Endothelial cell (in vitro differentiated cells): ENCODE data around the gene KLK14. TPM values are rescaled to one million over a fixed set of nuclear protein-coding genes. Genes with fewer than 3 reads are reported as not detected.

ENCODE experiments used
- DNase-seq: peaks from one replicate; pipeline ENCODE4 v3.0.0; 2021; ENCODE audit warnings: low spot score
- H3K27ac Mint-ChIP-seq: one replicate; pipeline ENCODE4 v1.8.0; 2021; ENCODE audit warnings: mixed read lengths, inconsistent platforms; ENCODE audit not compliant: unreplicated experiment
- H3K27me3 Mint-ChIP-seq: one replicate; pipeline ENCODE4 v1.8.0; 2021; ENCODE audit warnings: mild to moderate bottlenecking, moderate library complexity, mixed read lengths, inconsistent platforms; ENCODE audit not compliant: unreplicated experiment
- H3K36me3 Mint-ChIP-seq: one replicate; pipeline ENCODE4 v1.8.0; 2021; ENCODE audit warnings: mild to moderate bottlenecking, low read depth, mixed read lengths, inconsistent platforms; ENCODE audit not compliant: unreplicated experiment
- H3K4me1 Mint-ChIP-seq: one replicate; pipeline ENCODE4 v1.8.0; 2021; ENCODE audit warnings: mild to moderate bottlenecking, mixed read lengths, inconsistent platforms; ENCODE audit not compliant: unreplicated experiment
- H3K4me3 Mint-ChIP-seq: one replicate; pipeline ENCODE4 v1.8.0; 2021; ENCODE audit warnings: mild to moderate bottlenecking, mixed read lengths, inconsistent platforms; ENCODE audit not compliant: unreplicated experiment
- H3K9me3 Mint-ChIP-seq: one replicate; pipeline ENCODE4 v1.8.0; 2021; ENCODE audit warnings: mixed read lengths, inconsistent platforms; ENCODE audit not compliant: unreplicated experiment
- total RNA-seq: library from RNA; stranded (reverse); fragmentation: NEBNext Ultra II Directional; extraction: Animal tissue kit (Norgen Biotek cat#: 25700); gene quantifications from one replicate; pipeline ENCODE4 v1.2.1, GENCODE V29; 2021; ENCODE audit not compliant: unreplicated experiment
- TF ChIP-seq, protein P1 (sequence below): fragments of 200-600 bp; sonication (generic); IDR thresholded peaks from one replicate; pipeline ENCODE4 v1.5.0; 2021; ENCODE audit warnings: antibody characterized with exemption; ENCODE audit not compliant: unreplicated experiment

The KLK14 gene
- total RNA-seq, 1 donor from 2014 or later = not detected

DNA sequence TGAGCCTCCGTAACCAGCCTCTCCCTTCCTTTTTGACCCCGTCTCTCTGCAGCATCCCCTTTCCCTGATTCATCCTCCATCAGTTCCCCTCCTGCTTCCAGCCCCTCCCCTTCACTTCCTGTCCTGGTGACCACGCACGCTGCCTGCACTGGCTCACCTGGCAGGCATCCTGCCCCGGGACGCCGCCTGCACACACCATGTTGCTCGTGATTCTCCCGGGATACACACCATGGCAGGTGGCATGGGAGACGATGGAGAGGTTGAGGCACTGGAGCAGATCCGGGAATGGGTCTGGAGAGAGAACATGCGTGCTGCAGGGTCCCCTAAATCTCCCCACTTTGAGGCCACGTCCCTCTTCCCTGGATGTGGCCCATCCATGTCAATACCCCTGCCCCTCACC is 52.1 kb downstream of the KLK14 start:
- no peak overlapping the region for H3K4me3 Mint-ChIP-seq
- DNase-seq = no peak
- no peaks in the 10 kb centered on the region for H3K9me3 Mint-ChIP-seq
- H3K27ac Mint-ChIP-seq = no peak overlapping the region
- TF ChIP-seq, protein P1, sequence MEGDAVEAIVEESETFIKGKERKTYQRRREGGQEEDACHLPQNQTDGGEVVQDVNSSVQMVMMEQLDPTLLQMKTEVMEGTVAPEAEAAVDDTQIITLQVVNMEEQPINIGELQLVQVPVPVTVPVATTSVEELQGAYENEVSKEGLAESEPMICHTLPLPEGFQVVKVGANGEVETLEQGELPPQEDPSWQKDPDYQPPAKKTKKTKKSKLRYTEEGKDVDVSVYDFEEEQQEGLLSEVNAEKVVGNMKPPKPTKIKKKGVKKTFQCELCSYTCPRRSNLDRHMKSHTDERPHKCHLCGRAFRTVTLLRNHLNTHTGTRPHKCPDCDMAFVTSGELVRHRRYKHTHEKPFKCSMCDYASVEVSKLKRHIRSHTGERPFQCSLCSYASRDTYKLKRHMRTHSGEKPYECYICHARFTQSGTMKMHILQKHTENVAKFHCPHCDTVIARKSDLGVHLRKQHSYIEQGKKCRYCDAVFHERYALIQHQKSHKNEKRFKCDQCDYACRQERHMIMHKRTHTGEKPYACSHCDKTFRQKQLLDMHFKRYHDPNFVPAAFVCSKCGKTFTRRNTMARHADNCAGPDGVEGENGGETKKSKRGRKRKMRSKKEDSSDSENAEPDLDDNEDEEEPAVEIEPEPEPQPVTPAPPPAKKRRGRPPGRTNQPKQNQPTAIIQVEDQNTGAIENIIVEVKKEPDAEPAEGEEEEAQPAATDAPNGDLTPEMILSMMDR = no peak
- peaks cover 2% of the 10 kb centered on the region for H3K4me1 Mint-ChIP-seq
- H3K27me3 Mint-ChIP-seq = peaks cover 8% of the 10 kb centered on the region
- no peaks in the 10 kb centered on the region for H3K36me3 Mint-ChIP-seq

DNA sequence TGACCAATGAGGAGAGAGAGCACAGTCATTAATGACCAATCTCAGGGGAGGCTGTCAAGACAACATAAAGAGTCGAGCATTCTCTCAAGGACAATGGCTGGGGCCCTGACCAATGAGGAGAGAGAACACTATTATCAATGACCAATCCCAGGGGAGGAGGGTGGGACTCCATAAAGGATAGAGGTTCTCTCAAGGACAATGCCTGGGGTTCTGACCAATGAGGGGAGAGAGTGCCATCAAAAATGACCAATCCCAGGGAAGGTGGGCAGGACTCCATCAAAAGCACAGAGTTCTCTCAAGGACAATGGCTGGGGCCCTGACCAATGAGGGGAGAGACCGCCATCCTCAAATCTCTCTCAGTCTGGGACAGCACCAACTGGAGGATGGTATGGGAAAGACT is 53.0 kb downstream of the KLK14 start:
- DNase-seq = no peak
- peaks cover 8% of the 10 kb centered on the region for H3K27me3 Mint-ChIP-seq
- H3K4me1 Mint-ChIP-seq = peaks cover 2% of the 10 kb centered on the region
- no peak overlapping the region for H3K27ac Mint-ChIP-seq
- TF ChIP-seq, protein P1 = no peak
- H3K9me3 Mint-ChIP-seq = no peaks in the 10 kb centered on the region
- no peak overlapping the region for H3K4me3 Mint-ChIP-seq
- H3K36me3 Mint-ChIP-seq = no peaks in the 10 kb centered on the region

Other genes starting within 250 kb of the KLK14 start
- gene KLK15, start 249.3 kb downstream of the KLK14 start, total RNA-seq = not detected
- not detected for gene KLK3, start 228.0 kb downstream of the KLK14 start, total RNA-seq
- not detected for gene KLK2, start 209.4 kb downstream of the KLK14 start, total RNA-seq
- gene KLK4, start 171.5 kb downstream of the KLK14 start, total RNA-seq = not detected
- not detected for gene KLK5, start 129.8 kb downstream of the KLK14 start, total RNA-seq
- 0.67 TPM for gene KLK6, start 113.3 kb downstream of the KLK14 start, total RNA-seq
- not detected for gene KLK7, start 99.0 kb downstream of the KLK14 start, total RNA-seq
- gene KLK8, start 81.3 kb downstream of the KLK14 start, total RNA-seq = not detected
- gene KLK10, start 63.2 kb downstream of the KLK14 start, total RNA-seq = 11.1 TPM
- gene KLK11, start 56.3 kb downstream of the KLK14 start, total RNA-seq = not detected
- gene KLK12, start 47.9 kb downstream of the KLK14 start, total RNA-seq = not detected
- gene KLK13, start 17.8 kb downstream of the KLK14 start, total RNA-seq = 0.67 TPM
- 5.4 TPM for gene CTU1, start 25.5 kb upstream of the KLK14 start, total RNA-seq
- 0.82 TPM for gene SIGLEC9, start 42.0 kb upstream of the KLK14 start, total RNA-seq
- not detected for gene SIGLEC7, start 59.4 kb upstream of the KLK14 start, total RNA-seq
- 21.7 TPM for gene CD33, start 142.2 kb upstream of the KLK14 start, total RNA-seq
- 2.8 TPM for gene SIGLECL1, start 168.2 kb upstream of the KLK14 start, total RNA-seq
- 114 TPM for gene IGLON5, start 228.8 kb upstream of the KLK14 start, total RNA-seq